SK-N-SH treated with all-trans-retinoic acid at 6 μM for 48 hours (cell line): ENCODE results near the gene CTCF.

Source experiments
- ATAC-seq: fragments of 200-7000 bp; cut with Tn5 transposase; 3 replicates; pipeline ENCODE4 v1.9.1; 2020; ENCODE audit warnings: mild to moderate bottlenecking, moderate library complexity
- ARNTL ChIP-seq: fragments of 450-650 bp; formaldehyde crosslinking; IDR thresholded peaks from 2 replicates; pipeline ENCODE4 v1.5.0; 2020; ENCODE audit warnings: low read depth, mild to moderate bottlenecking, moderate library complexity, borderline replicate concordance
- BACH2 ChIP-seq: fragments of 250-450 bp; sonication (Bioruptor Pico); IDR thresholded peaks from 2 replicates; pipeline ENCODE4 v1.9.0; 2021; ENCODE audit warnings: mild to moderate bottlenecking, borderline replicate concordance
- CSDC2 ChIP-seq: fragments of 250-450 bp; sonication (Bioruptor Pico); IDR thresholded peaks from 2 replicates; pipeline ENCODE4 v1.5.0; 2020; ENCODE audit warnings: mild to moderate bottlenecking, moderate library complexity
- ESRRG ChIP-seq: fragments of 250-450 bp; sonication (Bioruptor Pico); IDR thresholded peaks from 2 replicates; pipeline ENCODE4 v1.6.1; 2021; ENCODE audit warnings: mild to moderate bottlenecking
- GLIS3 ChIP-seq: fragments of 250-450 bp; sonication (Bioruptor Pico); IDR thresholded peaks from 2 replicates; pipeline ENCODE4 v1.5.0; 2020; ENCODE audit warnings: mild to moderate bottlenecking, moderate library complexity
- OSR1 ChIP-seq: fragments of 250-450 bp; sonication (Bioruptor Pico); IDR thresholded peaks from 2 replicates; pipeline ENCODE4 v1.8.0; 2022; ENCODE audit warnings: moderate library complexity, mild to moderate bottlenecking, inconsistent platforms
- PATZ1 ChIP-seq: fragments of 250-450 bp; sonication (Bioruptor Pico); IDR thresholded peaks from 2 replicates; pipeline ENCODE4 v1.8.0; 2020; ENCODE audit warnings: mild to moderate bottlenecking, moderate library complexity, borderline replicate concordance
- PPARA ChIP-seq: fragments of 250-450 bp; sonication (Bioruptor Pico); IDR thresholded peaks from 2 replicates; pipeline ENCODE4 v1.5.0; 2020; ENCODE audit warnings: mild to moderate bottlenecking, borderline replicate concordance
- RARB ChIP-seq: fragments of 250-450 bp; sonication (Bioruptor Pico); IDR thresholded peaks from 2 replicates; pipeline ENCODE4 v1.8.0; 2021; ENCODE audit warnings: mild to moderate bottlenecking, moderate library complexity
- SNAI2 ChIP-seq: fragments of 250-450 bp; sonication (Bioruptor Pico); IDR thresholded peaks from 2 replicates; pipeline ENCODE4 v1.5.0; 2020; ENCODE audit warnings: mild to moderate bottlenecking, moderate library complexity
- TCF4 ChIP-seq: fragments of 250-450 bp; sonication (Bioruptor Pico); IDR thresholded peaks from 2 replicates; pipeline ENCODE4 v1.8.0; 2021; ENCODE audit warnings: mild to moderate bottlenecking, moderate library complexity, borderline replicate concordance
- TOX ChIP-seq: fragments of 250-450 bp; sonication (Bioruptor Pico); IDR thresholded peaks from 2 replicates; pipeline ENCODE4 v1.8.0; 2021; ENCODE audit warnings: mild to moderate bottlenecking, moderate library complexity, borderline replicate concordance
- ZC3H10 ChIP-seq: fragments of 250-450 bp; sonication (Bioruptor Pico); IDR thresholded peaks from 2 replicates; pipeline ENCODE4 v1.5.1; 2021; ENCODE audit warnings: mild to moderate bottlenecking, moderate library complexity
- ZFP3 ChIP-seq: fragments of 250-450 bp; sonication (Bioruptor Pico); IDR thresholded peaks from 2 replicates; pipeline ENCODE4 v1.5.0; 2020; ENCODE audit warnings: mild to moderate bottlenecking, moderate library complexity
- ZFP30 ChIP-seq: fragments of 450-650 bp; formaldehyde crosslinking; IDR thresholded peaks from 2 replicates; pipeline ENCODE4 v1.5.0; 2022; ENCODE audit warnings: mild to moderate bottlenecking, moderate library complexity
- ZNF565 ChIP-seq: fragments of 450-650 bp; formaldehyde crosslinking; conservative IDR thresholded peaks from 2 replicates; pipeline ENCODE4 v1.5.0; 2020; ENCODE audit warnings: low read depth, mild to moderate bottlenecking, moderate library complexity
- ZNF70 ChIP-seq: fragments of 450-650 bp; formaldehyde crosslinking; IDR thresholded peaks from 2 replicates; pipeline ENCODE4 v1.5.0; 2020; ENCODE audit warnings: mild to moderate bottlenecking, moderate library complexity
- ZNF8 ChIP-seq: fragments of 450-650 bp; formaldehyde crosslinking; IDR thresholded peaks from 2 replicates; pipeline ENCODE4 v1.5.0; 2020; ENCODE audit warnings: mild to moderate bottlenecking, moderate library complexity
- TF ChIP-seq, protein P1 (sequence below): fragments of 250-450 bp; sonication (Bioruptor Pico); IDR thresholded peaks from 2 replicates; pipeline ENCODE4 v1.5.0; 2020; ENCODE audit warnings: mild to moderate bottlenecking, moderate library complexity
- TF ChIP-seq, protein P2 (sequence below): fragments of 250-450 bp; sonication (Bioruptor Pico); IDR thresholded peaks from 2 replicates; pipeline ENCODE4 v1.8.0; 2021; ENCODE audit warnings: low read depth, mild to moderate bottlenecking, moderate library complexity, borderline replicate concordance
- TF ChIP-seq, protein P3 (sequence below): fragments of 250-450 bp; sonication (Bioruptor Pico); IDR thresholded peaks from 2 replicates; pipeline ENCODE4 v1.5.1; 2021; ENCODE audit warnings: mild to moderate bottlenecking, moderate library complexity
- TF ChIP-seq, protein P4 (sequence below): fragments of 250-450 bp; sonication (Bioruptor Pico); IDR thresholded peaks from 2 replicates; pipeline ENCODE4 v1.5.1; 2020; ENCODE audit warnings: low read depth, mild to moderate bottlenecking, moderate library complexity

CTCF gene

DNA sequence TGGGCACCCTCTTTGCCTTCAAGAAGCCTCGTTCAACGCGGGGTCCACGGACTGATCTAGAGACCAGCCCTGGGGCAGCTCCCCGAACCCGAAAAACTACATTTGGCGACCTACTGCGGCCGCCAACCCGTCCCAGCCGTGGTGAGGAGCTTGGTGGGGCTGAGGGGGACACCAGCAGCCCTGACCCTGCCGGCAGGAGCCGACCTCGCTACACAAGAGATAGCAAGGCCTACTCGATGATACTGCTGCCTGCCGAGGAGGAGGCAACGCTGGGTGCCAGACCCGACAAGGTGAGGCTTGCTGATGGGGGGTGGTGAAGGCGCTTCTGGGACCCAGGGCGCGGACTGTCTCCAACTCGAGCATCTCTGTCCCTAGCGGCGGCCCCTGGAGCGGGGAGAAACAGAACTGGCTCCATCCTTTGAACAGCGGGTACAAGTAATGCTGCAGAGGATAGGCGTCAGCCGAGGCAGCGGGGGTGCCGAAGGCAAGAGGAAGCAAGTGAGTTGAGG lies 92.1 kb downstream of the CTCF start:
- TF ChIP-seq ZNF70 (CRISPR knock-in tag) (no peak), ZC3H10 (CRISPR knock-in tag) (no peak), ZNF8 (CRISPR knock-in tag) (no peak), ARNTL (CRISPR knock-in tag) (no peak), ZFP3 (no peak), RARB (CRISPR knock-in tag) (no peak), ESRRG (no peak), CSDC2 (no peak), SNAI2 (CRISPR knock-in tag) (no peak), OSR1 (CRISPR knock-in tag) (no peak), GLIS3 (CRISPR knock-in tag) (no peak), TCF4 (CRISPR knock-in tag) (no peak), TOX (CRISPR knock-in tag) (no peak), ZFP30 (CRISPR knock-in tag) (no peak), PPARA (CRISPR knock-in tag) (no peak)
- TF ChIP-seq, protein P1, sequence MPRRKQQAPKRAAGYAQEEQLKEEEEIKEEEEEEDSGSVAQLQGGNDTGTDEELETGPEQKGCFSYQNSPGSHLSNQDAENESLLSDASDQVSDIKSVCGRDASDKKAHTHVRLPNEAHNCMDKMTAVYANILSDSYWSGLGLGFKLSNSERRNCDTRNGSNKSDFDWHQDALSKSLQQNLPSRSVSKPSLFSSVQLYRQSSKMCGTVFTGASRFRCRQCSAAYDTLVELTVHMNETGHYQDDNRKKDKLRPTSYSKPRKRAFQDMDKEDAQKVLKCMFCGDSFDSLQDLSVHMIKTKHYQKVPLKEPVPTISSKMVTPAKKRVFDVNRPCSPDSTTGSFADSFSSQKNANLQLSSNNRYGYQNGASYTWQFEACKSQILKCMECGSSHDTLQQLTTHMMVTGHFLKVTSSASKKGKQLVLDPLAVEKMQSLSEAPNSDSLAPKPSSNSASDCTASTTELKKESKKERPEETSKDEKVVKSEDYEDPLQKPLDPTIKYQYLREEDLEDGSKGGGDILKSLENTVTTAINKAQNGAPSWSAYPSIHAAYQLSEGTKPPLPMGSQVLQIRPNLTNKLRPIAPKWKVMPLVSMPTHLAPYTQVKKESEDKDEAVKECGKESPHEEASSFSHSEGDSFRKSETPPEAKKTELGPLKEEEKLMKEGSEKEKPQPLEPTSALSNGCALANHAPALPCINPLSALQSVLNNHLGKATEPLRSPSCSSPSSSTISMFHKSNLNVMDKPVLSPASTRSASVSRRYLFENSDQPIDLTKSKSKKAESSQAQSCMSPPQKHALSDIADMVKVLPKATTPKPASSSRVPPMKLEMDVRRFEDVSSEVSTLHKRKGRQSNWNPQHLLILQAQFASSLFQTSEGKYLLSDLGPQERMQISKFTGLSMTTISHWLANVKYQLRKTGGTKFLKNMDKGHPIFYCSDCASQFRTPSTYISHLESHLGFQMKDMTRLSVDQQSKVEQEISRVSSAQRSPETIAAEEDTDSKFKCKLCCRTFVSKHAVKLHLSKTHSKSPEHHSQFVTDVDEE (CRISPR knock-in tag): no peak
- TF ChIP-seq, protein P2, sequence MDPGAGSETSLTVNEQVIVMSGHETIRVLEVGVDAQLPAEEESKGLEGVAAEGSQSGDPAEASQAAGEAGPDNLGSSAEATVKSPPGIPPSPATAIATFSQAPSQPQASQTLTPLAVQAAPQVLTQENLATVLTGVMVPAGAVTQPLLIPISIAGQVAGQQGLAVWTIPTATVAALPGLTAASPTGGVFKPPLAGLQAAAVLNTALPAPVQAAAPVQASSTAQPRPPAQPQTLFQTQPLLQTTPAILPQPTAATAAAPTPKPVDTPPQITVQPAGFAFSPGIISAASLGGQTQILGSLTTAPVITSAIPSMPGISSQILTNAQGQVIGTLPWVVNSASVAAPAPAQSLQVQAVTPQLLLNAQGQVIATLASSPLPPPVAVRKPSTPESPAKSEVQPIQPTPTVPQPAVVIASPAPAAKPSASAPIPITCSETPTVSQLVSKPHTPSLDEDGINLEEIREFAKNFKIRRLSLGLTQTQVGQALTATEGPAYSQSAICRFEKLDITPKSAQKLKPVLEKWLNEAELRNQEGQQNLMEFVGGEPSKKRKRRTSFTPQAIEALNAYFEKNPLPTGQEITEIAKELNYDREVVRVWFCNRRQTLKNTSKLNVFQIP (CRISPR knock-in tag): no peak
- TF ChIP-seq, all 23 proteins: peak for 0
- no peak for ATAC-seq

- ATAC-seq: no peak
- TF ChIP-seq ZNF8 (CRISPR knock-in tag) (no peak), GLIS3 (CRISPR knock-in tag) (no peak), ZFP3 (no peak), TOX (CRISPR knock-in tag) (no peak), PATZ1 (no peak), TCF4 (CRISPR knock-in tag) (no peak), BACH2 (CRISPR knock-in tag) (no peak), ZNF565 (no peak), OSR1 (CRISPR knock-in tag) (no peak), ZFP30 (CRISPR knock-in tag) (no peak)
- TF ChIP-seq, protein P3, sequence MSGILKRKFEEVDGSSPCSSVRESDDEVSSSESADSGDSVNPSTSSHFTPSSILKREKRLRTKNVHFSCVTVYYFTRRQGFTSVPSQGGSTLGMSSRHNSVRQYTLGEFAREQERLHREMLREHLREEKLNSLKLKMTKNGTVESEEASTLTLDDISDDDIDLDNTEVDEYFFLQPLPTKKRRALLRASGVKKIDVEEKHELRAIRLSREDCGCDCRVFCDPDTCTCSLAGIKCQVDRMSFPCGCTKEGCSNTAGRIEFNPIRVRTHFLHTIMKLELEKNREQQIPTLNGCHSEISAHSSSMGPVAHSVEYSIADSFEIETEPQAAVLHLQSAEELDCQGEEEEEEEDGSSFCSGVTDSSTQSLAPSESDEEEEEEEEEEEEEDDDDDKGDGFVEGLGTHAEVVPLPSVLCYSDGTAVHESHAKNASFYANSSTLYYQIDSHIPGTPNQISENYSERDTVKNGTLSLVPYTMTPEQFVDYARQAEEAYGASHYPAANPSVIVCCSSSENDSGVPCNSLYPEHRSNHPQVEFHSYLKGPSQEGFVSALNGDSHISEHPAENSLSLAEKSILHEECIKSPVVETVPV (CRISPR knock-in tag): no peak
- TF ChIP-seq, protein P4, sequence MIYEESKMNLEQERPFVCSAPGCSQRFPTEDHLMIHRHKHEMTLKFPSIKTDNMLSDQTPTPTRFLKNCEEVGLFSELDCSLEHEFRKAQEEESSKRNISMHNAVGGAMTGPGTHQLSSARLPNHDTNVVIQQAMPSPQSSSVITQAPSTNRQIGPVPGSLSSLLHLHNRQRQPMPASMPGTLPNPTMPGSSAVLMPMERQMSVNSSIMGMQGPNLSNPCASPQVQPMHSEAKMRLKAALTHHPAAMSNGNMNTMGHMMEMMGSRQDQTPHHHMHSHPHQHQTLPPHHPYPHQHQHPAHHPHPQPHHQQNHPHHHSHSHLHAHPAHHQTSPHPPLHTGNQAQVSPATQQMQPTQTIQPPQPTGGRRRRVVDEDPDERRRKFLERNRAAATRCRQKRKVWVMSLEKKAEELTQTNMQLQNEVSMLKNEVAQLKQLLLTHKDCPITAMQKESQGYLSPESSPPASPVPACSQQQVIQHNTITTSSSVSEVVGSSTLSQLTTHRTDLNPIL (CRISPR knock-in tag): no peak
Measured at GRCh38 chr16:67655363-67655762, 93.0 kb downstream of the CTCF start.
